Heart right ventricle (tissue), 16 donors: ENCODE data around the gene EIF3M. TPM values are rescaled to one million over a fixed set of nuclear protein-coding genes. Genes with fewer than 3 reads are reported as not detected.

Experiments used
- ATAC-seq, 8 donors: fragments of 200-7000 bp; cut with Tn5 transposase; one replicate each; pipeline ENCODE4 v1.9.1; 2020; ENCODE audit warnings: mild to moderate bottlenecking in 8 of 8, moderate library complexity in 8 of 8, moderate number of reproducible peaks in 1 of 8
- DNase-seq, 2 donors: peaks; one replicate each; pipeline ENCODE4 v3.0.0-alpha.2; 2020
- H3K27ac ChIP-seq, 10 donors: fragments of 200-600 bp; sonication (generic) in 2 of 10; one replicate each; pipeline versions ENCODE4 v1.5.0 to v1.8.0; 2020 to 2022; ENCODE audit warnings: mild to moderate bottlenecking in 3 of 10
- H3K27me3 ChIP-seq, 7 donors: fragments of 200-600 bp; one replicate each; pipeline ENCODE4 v1.8.0; 2021 to 2022; ENCODE audit warnings: mild to moderate bottlenecking in 2 of 7
- H3K36me3 ChIP-seq, 9 donors: fragments of 200-600 bp; sonication (generic) in 1 of 9; one replicate each; pipeline versions ENCODE4 v1.5.0 to v1.8.0; 2020 to 2022; ENCODE audit warnings: mild to moderate bottlenecking in 2 of 9
- H3K4me1 ChIP-seq, 9 donors: fragments of 200-600 bp; sonication (generic) in 1 of 9; one replicate each; pipeline versions ENCODE4 v1.5.0 to v1.8.0; 2020 to 2022; ENCODE audit warnings: mild to moderate bottlenecking in 4 of 9
- H3K4me3 ChIP-seq, 10 donors: fragments of 200-600 bp; sonication (generic) in 2 of 10; one replicate each; pipeline versions ENCODE4 v1.5.0 to v1.8.0; 2020 to 2022; ENCODE audit warnings: mild to moderate bottlenecking in 7 of 10, moderate library complexity in 2 of 10
- H3K9me3 ChIP-seq, 11 donors: fragments of 200-600 bp in 10 of 11; sonication (generic) in 2 of 11; one replicate each; pipeline versions ENCODE4 v1.5.0 to v1.8.0; 2013 to 2022; ENCODE audit warnings: mild to moderate bottlenecking in 2 of 11, control low read depth in 1 of 11, moderate library complexity in 1 of 11
- CTCF ChIP-seq, 9 donors: fragments of 200-600 bp; sonication (generic) in 2 of 9; IDR thresholded peaks; one replicate each; pipeline versions ENCODE4 v1.5.0 to v1.8.0; 2021 to 2022; ENCODE audit warnings: antibody characterized with exemption in 9 of 9, mild to moderate bottlenecking in 5 of 9, moderate library complexity in 1 of 9
- WGBS, 2 donors: extraction: QIAGEN DNeasy Blood & Tissue Kit; methylation state at CpG; one replicate each; pipeline ENCODE4 v1.1.7; 2013; ENCODE audit warnings: inconsistent platforms in 1 of 2; 5-methylcytosine and 5-hydroxymethylcytosine counted together
- intact Hi-C, 10 donors: fragments of 100-400 bp; cut with DNase I; formaldehyde crosslinking; loops; one replicate each; pipeline versions ENCODE4 v1.11.1 to v1.14.2; 2022
- polyA plus RNA-seq, 2 donors: library from polyadenylated mRNA; stranded (reverse); fragments of 200-250 nt; gene quantifications; one replicate each; pipeline ENCODE4 v1.2.3, GENCODE V29; 2013
- total RNA-seq, 10 donors: library from RNA; stranded (reverse); fragmentation: NEBNext Ultra II Directional in 3 of 10; extraction: Animal tissue kit (Norgen Biotek cat#: 25700) in 3 of 10; gene quantifications; one replicate each; pipeline versions ENCODE4 v1.2.1 to v1.2.4, GENCODE V29; 2021 to 2023
- donor health status: Arrhythmogenic right ventricular cardiomyopathy.
- donor health status: ischemic (EF 13 %, LVEDD 7.1; RV severe dilation, severe dysfunction).
- donor health status: healthy with polysubstance abuse.
- donor health status: DM: no; HTN: yes; CAD: no.
- donor health status: DM: no; HTN: no; CAD: no.
- donor health status: ischemic (EF 25% LVEDD 6.9; RV normal size, moderate dysfunction).
- donor health status: ischemic (EF 25% LVEDD 5.7; RV mildly dilated, moderate dysfunction).
- donor health status: healthy.
- donor health status: DM: yes; HTN: yes; CAD: no.
- donor health status: Ischemic cardiomyopathy.
- donor health status: ischemic (EF 35%, LVEDD 5.7; RV mildly dilated, moderate dysfunction).
- donor health status: nonischemic (EF 11% LVEDD 7.7; RV severe dilation, severe dysfunction).
- donor health status: DM: yes; HTN: yes; CAD: no.
- donor health status: PGD.
- donor health status: ischemic (EF 29% LVEDD 5.4; RV normal size, mild dysfunction).
- donor health status: nonischemic (EF 23%, LVEDD 6.1; RV moderate dilation, normal function).

The EIF3M gene
- total and polyA plus RNA-seq, 12 donors, result 128 to 303 (median 162) TPM

GRCh38 chr11:32571039-32571438 is 12.6 kb upstream of the EIF3M start:
- no peak for TF ChIP-seq CTCF (IDR thresholded peaks at IDR 0.05)
- no peak for ATAC-seq
- no peak overlapping the region for H3K4me3 ChIP-seq
- peaks cover 0 to 5% (median 0%) of the 10 kb centered on the region in 11 donors for H3K9me3 ChIP-seq
- peaks cover 0 to 5% (median 3%) of the 10 kb centered on the region in 7 donors for H3K27me3 ChIP-seq
- H3K27ac ChIP-seq, result no peak overlapping the region
- intact Hi-C loops, result loop anchor here in 1 of 10 donors (10.0 kb wide), 1 partner anchor 136 kb away; the partner anchor contains the start of gene WT1
- peaks cover 0 to 5% (median 0%) of the 10 kb centered on the region in 9 donors for H3K4me1 ChIP-seq
- no peaks in the 10 kb centered on the region for H3K36me3 ChIP-seq
- DNase-seq, result no peak
- WGBS, 2 donors, result 52 to 53% methylated on average over 10 of the region's 10 CpGs

- no peak overlapping the region for H3K27ac ChIP-seq
- peaks cover 0 to 11% (median 4%) of the 10 kb centered on the region in 7 donors for H3K27me3 ChIP-seq
- no peaks in the 10 kb centered on the region for H3K36me3 ChIP-seq
- no peak for TF ChIP-seq CTCF (IDR thresholded peaks at IDR 0.05)
- ATAC-seq (no peak), DNase-seq (no peak)
- peaks cover 0 to 5% (median 0%) of the 10 kb centered on the region in 11 donors for H3K9me3 ChIP-seq
- H3K4me3 ChIP-seq, result no peak overlapping the region
- intact Hi-C loops, result loop anchor here in 1 of 10 donors (10.0 kb wide), 1 partner anchor 138 kb away; the partner anchor contains the start of gene WT1
- no peaks in the 10 kb centered on the region for H3K4me1 ChIP-seq
- 82 to 87% methylated on average over 4 of the region's 4 CpGs for WGBS, 2 donors
Observed at GRCh38 chr11:32573228-32573627, 10.4 kb upstream of the EIF3M start.

DNA sequence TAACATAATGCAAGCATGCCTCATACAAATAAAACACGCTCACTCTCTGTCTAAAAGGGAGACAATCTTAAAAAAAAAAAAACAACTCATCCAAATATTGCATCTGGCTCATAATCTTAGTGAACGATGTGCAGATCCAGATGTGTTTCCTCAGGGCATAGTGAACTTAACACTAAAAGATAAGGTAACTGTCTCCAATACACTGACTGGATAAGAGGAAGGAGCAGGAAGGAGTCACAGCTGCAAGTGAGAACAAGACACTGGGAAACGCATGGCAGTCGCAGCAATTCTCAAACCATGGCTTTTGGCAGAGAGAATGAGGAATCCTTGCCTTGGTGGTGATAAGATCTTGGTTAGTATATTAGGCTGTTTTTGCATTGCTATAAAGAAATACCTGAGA is 9.2 kb upstream of the EIF3M start:
- peaks cover 0 to 5% (median 0%) of the 10 kb centered on the region in 11 donors for H3K9me3 ChIP-seq
- ATAC-seq (no peak), DNase-seq (no peak)
- no peak for TF ChIP-seq CTCF (IDR thresholded peaks at IDR 0.05)
- no peaks in the 10 kb centered on the region for H3K36me3 ChIP-seq
- H3K27me3 ChIP-seq, result peaks cover 0 to 17% (median 4%) of the 10 kb centered on the region in 7 donors
- H3K4me1 ChIP-seq, result no peaks in the 10 kb centered on the region
- 62 to 71% methylated on average over 4 of the region's 4 CpGs for WGBS, 2 donors
- H3K4me3 ChIP-seq, result no peak overlapping the region
- intact Hi-C loops, result loop anchor here in 1 of 10 donors (10.0 kb wide), 1 partner anchor 140 kb away; the partner anchor contains the start of gene WT1
- no peak overlapping the region for H3K27ac ChIP-seq

- no peak for DNase-seq
- Histone ChIP-seq H3K4me1 (no peaks in the 10 kb centered on the region), H3K27ac (no peak overlapping the region), H3K27me3 (peaks cover 0 to 21% (median 4%) of the 10 kb centered on the region in 7 donors), H3K9me3 (peaks cover 0 to 5% (median 0%) of the 10 kb centered on the region in 11 donors), H3K36me3 (no peaks in the 10 kb centered on the region), H3K4me3 (no peak overlapping the region)
- intact Hi-C loops, result loop anchor here in 1 of 10 donors (10.0 kb wide), 1 partner anchor 140 kb away; the partner anchor contains the start of gene WT1
- no peak for ATAC-seq
- WGBS, 2 donors, result 52 to 69% methylated on average over 2 of the region's 2 CpGs
- TF ChIP-seq CTCF (IDR thresholded peaks at IDR 0.05), result no peak
Observed at GRCh38 chr11:32575070-32575469, 8.6 kb upstream of the EIF3M start.
